Neural progenitor cell (in vitro differentiated cells): ENCODE measurements around the gene NRSN2.

Source experiments
- EZH2 ChIP-seq: fragments of 200-600 bp; sonication (generic); IDR thresholded peaks from 2 replicates; pipeline ENCODE4 v1.6.1; 2017; ENCODE audit warnings: antibody characterized with exemption, mild to moderate bottlenecking, moderate library complexity
- TF ChIP-seq, protein P1 (sequence below): fragments of 200-600 bp; sonication (generic); IDR thresholded peaks from 2 replicates; pipeline ENCODE4 v1.5.1; 2017; ENCODE audit warnings: antibody characterized with exemption, mild to moderate bottlenecking

DNA sequence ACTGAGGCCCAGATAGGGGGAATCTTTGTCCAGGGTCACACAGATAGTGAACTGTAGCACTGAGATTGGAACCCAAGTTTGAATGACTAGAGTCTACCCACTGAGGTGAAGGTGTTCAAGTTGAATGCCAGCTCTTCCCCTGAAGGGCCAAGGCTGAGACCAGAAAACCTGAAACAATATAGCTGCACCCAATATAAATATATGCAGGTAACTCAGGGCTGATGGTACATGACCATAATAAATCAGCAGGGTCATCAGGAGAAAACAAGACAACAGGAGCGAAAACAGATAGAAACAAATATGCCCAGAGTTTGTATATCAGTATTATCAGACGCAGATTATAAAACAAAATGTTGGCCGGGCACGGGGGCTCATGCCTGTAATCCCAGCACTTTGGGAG, 57.2 kb downstream of the NRSN2 start:
- TF ChIP-seq, protein P1, sequence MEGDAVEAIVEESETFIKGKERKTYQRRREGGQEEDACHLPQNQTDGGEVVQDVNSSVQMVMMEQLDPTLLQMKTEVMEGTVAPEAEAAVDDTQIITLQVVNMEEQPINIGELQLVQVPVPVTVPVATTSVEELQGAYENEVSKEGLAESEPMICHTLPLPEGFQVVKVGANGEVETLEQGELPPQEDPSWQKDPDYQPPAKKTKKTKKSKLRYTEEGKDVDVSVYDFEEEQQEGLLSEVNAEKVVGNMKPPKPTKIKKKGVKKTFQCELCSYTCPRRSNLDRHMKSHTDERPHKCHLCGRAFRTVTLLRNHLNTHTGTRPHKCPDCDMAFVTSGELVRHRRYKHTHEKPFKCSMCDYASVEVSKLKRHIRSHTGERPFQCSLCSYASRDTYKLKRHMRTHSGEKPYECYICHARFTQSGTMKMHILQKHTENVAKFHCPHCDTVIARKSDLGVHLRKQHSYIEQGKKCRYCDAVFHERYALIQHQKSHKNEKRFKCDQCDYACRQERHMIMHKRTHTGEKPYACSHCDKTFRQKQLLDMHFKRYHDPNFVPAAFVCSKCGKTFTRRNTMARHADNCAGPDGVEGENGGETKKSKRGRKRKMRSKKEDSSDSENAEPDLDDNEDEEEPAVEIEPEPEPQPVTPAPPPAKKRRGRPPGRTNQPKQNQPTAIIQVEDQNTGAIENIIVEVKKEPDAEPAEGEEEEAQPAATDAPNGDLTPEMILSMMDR = no peak
- no peak for TF ChIP-seq EZH2
